K562 (cell line): Measurements from ENCODE around the gene JMJD1C.

Experiments
- CTCF ChIP-seq, 3 experiments: IDR thresholded peaks in 2 of 3; conservative IDR thresholded peaks in 1 of 3; 2 replicates each; pipeline ENCODE4 v1.5.1; 2011 to 2012; ENCODE audit warnings: low read length in 3 of 3, mild to moderate bottlenecking in 3 of 3, control low read depth in 2 of 3, improper control_type of control experiment in 1 of 3, inconsistent platforms in 1 of 3, low read depth in 1 of 3, mixed read lengths in 1 of 3, moderate library complexity in 1 of 3; ENCODE audit not compliant: insufficient read depth in 2 of 3
- POLR3A ChIP-seq: IDR thresholded peaks from 2 replicates; pipeline ENCODE4 v1.6.1; 2011; ENCODE audit warnings: borderline replicate concordance, mild to moderate bottlenecking, moderate library complexity; ENCODE audit not compliant: insufficient read length, insufficient read depth; ENCODE audit errors: extremely low read depth
- RNF2 ChIP-seq: sonication (generic); IDR thresholded peaks from 2 replicates; pipeline ENCODE4 v1.6.1; 2016
- ZBTB43 ChIP-seq: sonication (generic); formaldehyde crosslinking; IDR thresholded peaks from 2 replicates; pipeline ENCODE4 v1.8.0; 2023; ENCODE audit warnings: mild to moderate bottlenecking, missing genetic modification reagents

GRCh38 chr10:63221950-63222349, 243.8 kb downstream of the JMJD1C start:
- no peak for TF ChIP-seq CTCF (IDR thresholded peaks at IDR 0.05 in 2 of 3, conservative IDR thresholded peaks at IDR 0.05 in 1 of 3; ENCODE audit: insufficient read depth in 2 of 3, low read depth in 1 of 3, low read length in 3 of 3)
- TF ChIP-seq POLR3A = no peak
- no peak for TF ChIP-seq ZBTB43 (CRISPR knock-in tag)
- no peak for TF ChIP-seq RNF2
